ENCODE data around the gene PIPOX. TPM values are rescaled to one million over a fixed set of nuclear protein-coding genes. Genes with fewer than 3 reads are reported as not detected.

PIPOX gene
- total RNA-seq, 1 donor from 2014 or later, result 1.4 TPM

- peaks cover 39% of the 10 kb centered on the region for H3K27me3 Mint-ChIP-seq
- DNase-seq, result no peak
- no peak overlapping the region for H3K4me3 Mint-ChIP-seq
- H3K36me3 Mint-ChIP-seq (ENCODE audit: low read depth), result no peaks in the 10 kb centered on the region
- peaks cover 5% of the 10 kb centered on the region for H3K4me1 Mint-ChIP-seq
- no peak overlapping the region for H3K27ac Mint-ChIP-seq
- no peaks in the 10 kb centered on the region for H3K9me3 Mint-ChIP-seq
- intact Hi-C loops (cut with micrococcal nuclease), result no loop called here
Measured at GRCh38 chr17:29010129-29010528, 32.8 kb upstream of the PIPOX start.

- intact Hi-C loops (cut with micrococcal nuclease), result no loop called here
- Mint-ChIP-seq H3K27ac (no peak overlapping the region), H3K36me3 (ENCODE audit: low read depth) (no peaks in the 10 kb centered on the region), H3K4me1 (peaks cover 5% of the 10 kb centered on the region), H3K4me3 (no peak overlapping the region), H3K9me3 (no peaks in the 10 kb centered on the region), H3K27me3 (peaks cover 37% of the 10 kb centered on the region)
- no peak for DNase-seq
Measured at GRCh38 chr17:29010586-29010985, 32.4 kb upstream of the PIPOX start.

GRCh38 chr17:29012535-29012934 lies 30.4 kb upstream of the PIPOX start:
- H3K27ac Mint-ChIP-seq, result no peak overlapping the region
- H3K9me3 Mint-ChIP-seq, result no peaks in the 10 kb centered on the region
- no peak overlapping the region for H3K4me3 Mint-ChIP-seq
- H3K4me1 Mint-ChIP-seq, result peaks cover under 1% of the 10 kb centered on the region
- H3K36me3 Mint-ChIP-seq (ENCODE audit: low read depth), result no peaks in the 10 kb centered on the region
- DNase-seq, result no peak
- peaks cover 32% of the 10 kb centered on the region for H3K27me3 Mint-ChIP-seq
- intact Hi-C loops (cut with micrococcal nuclease), result no loop called here

GRCh38 chr17:29014716-29015115 lies 28.2 kb upstream of the PIPOX start:
- Mint-ChIP-seq H3K27me3 (peaks cover 38% of the 10 kb centered on the region), H3K4me1 (peaks cover 4% of the 10 kb centered on the region), H3K4me3 (no peak overlapping the region), H3K27ac (no peak overlapping the region), H3K9me3 (no peaks in the 10 kb centered on the region), H3K36me3 (ENCODE audit: low read depth) (no peaks in the 10 kb centered on the region)
- intact Hi-C loops (cut with micrococcal nuclease), result no loop called here
- DNase-seq, result no peak

GRCh38 chr17:29016345-29017210 lies 26.4 kb upstream of the PIPOX start:
- no peaks in the 10 kb centered on the region for H3K36me3 Mint-ChIP-seq (ENCODE audit: low read depth)
- no peak overlapping the region for H3K4me3 Mint-ChIP-seq
- intact Hi-C loops (cut with micrococcal nuclease), result no loop called here
- DNase-seq, result no peak
- no peak overlapping the region for H3K27ac Mint-ChIP-seq
- H3K27me3 Mint-ChIP-seq, result peaks cover 43% of the 10 kb centered on the region
- peaks cover 4% of the 10 kb centered on the region for H3K4me1 Mint-ChIP-seq
- no peaks in the 10 kb centered on the region for H3K9me3 Mint-ChIP-seq

- intact Hi-C loops (cut with micrococcal nuclease), result no loop called here
- no peaks in the 10 kb centered on the region for H3K9me3 Mint-ChIP-seq
- peaks cover 4% of the 10 kb centered on the region for H3K4me1 Mint-ChIP-seq
- H3K4me3 Mint-ChIP-seq, result no peak overlapping the region
- H3K27me3 Mint-ChIP-seq, result peaks cover 58% of the 10 kb centered on the region
- no peak overlapping the region for H3K27ac Mint-ChIP-seq
- no peaks in the 10 kb centered on the region for H3K36me3 Mint-ChIP-seq (ENCODE audit: low read depth)
- no peak for DNase-seq
Measured at GRCh38 chr17:29018788-29019474, 24.0 kb upstream of the PIPOX start.

GRCh38 chr17:29019475-29020181 lies 23.3 kb upstream of the PIPOX start:
- peaks cover 4% of the 10 kb centered on the region for H3K4me1 Mint-ChIP-seq
- no peak overlapping the region for H3K4me3 Mint-ChIP-seq
- no peak overlapping the region for H3K27ac Mint-ChIP-seq
- no peaks in the 10 kb centered on the region for H3K36me3 Mint-ChIP-seq (ENCODE audit: low read depth)
- no peak for DNase-seq
- intact Hi-C loops (cut with micrococcal nuclease), result no loop called here
- peaks cover 56% of the 10 kb centered on the region for H3K27me3 Mint-ChIP-seq
- no peaks in the 10 kb centered on the region for H3K9me3 Mint-ChIP-seq

- peaks cover 59% of the 10 kb centered on the region for H3K27me3 Mint-ChIP-seq
- intact Hi-C loops (cut with micrococcal nuclease), result no loop called here
- H3K36me3 Mint-ChIP-seq (ENCODE audit: low read depth), result no peaks in the 10 kb centered on the region
- H3K9me3 Mint-ChIP-seq, result no peaks in the 10 kb centered on the region
- H3K4me1 Mint-ChIP-seq, result peaks cover 4% of the 10 kb centered on the region
- H3K4me3 Mint-ChIP-seq, result no peak overlapping the region
- H3K27ac Mint-ChIP-seq, result no peak overlapping the region
- DNase-seq, result no peak
Measured at GRCh38 chr17:29020576-29020975, 22.4 kb upstream of the PIPOX start.

- DNase-seq, result no peak
- Mint-ChIP-seq H3K36me3 (ENCODE audit: low read depth) (no peaks in the 10 kb centered on the region), H3K27me3 (peaks cover 59% of the 10 kb centered on the region), H3K9me3 (no peaks in the 10 kb centered on the region), H3K27ac (no peak overlapping the region), H3K4me3 (no peak overlapping the region), H3K4me1 (peaks cover 4% of the 10 kb centered on the region)
- intact Hi-C loops (cut with micrococcal nuclease), result no loop called here
Measured at GRCh38 chr17:29021226-29021625, 21.7 kb upstream of the PIPOX start.

GRCh38 chr17:29022074-29022473 lies 20.9 kb upstream of the PIPOX start:
- intact Hi-C loops (cut with micrococcal nuclease), result no loop called here

GRCh38 chr17:29024316-29024952 lies 18.5 kb upstream of the PIPOX start:
- peaks cover 41% of the 10 kb centered on the region for H3K27me3 Mint-ChIP-seq

More at GRCh38 chr17:29022074-29022473, 20.9 kb upstream of the PIPOX start:
- no peak overlapping the region for H3K4me3 Mint-ChIP-seq
- no peak overlapping the region for H3K27ac Mint-ChIP-seq
- H3K9me3 Mint-ChIP-seq, result no peaks in the 10 kb centered on the region
- DNase-seq, result no peak
- peaks cover 56% of the 10 kb centered on the region for H3K27me3 Mint-ChIP-seq
- H3K4me1 Mint-ChIP-seq, result peaks cover 4% of the 10 kb centered on the region
- no peaks in the 10 kb centered on the region for H3K36me3 Mint-ChIP-seq (ENCODE audit: low read depth)

GRCh38 chr17:29031488-29031887 lies 11.5 kb upstream of the PIPOX start:
- Mint-ChIP-seq H3K4me1 (no peaks in the 10 kb centered on the region), H3K27ac (no peak overlapping the region), H3K36me3 (ENCODE audit: low read depth) (no peaks in the 10 kb centered on the region), H3K9me3 (peaks cover 9% of the 10 kb centered on the region), H3K4me3 (no peak overlapping the region), H3K27me3 (peaks cover 47% of the 10 kb centered on the region)
- intact Hi-C loops (cut with micrococcal nuclease), result no loop called here
- DNase-seq, result no peak

More at GRCh38 chr17:29024316-29024952, 18.5 kb upstream of the PIPOX start:
- intact Hi-C loops (cut with micrococcal nuclease), result no loop called here
- DNase-seq, result no peak
- H3K4me1 Mint-ChIP-seq, result peaks cover 1% of the 10 kb centered on the region
- H3K9me3 Mint-ChIP-seq, result no peaks in the 10 kb centered on the region
- no peak overlapping the region for H3K27ac Mint-ChIP-seq
- H3K4me3 Mint-ChIP-seq, result no peak overlapping the region
- H3K36me3 Mint-ChIP-seq (ENCODE audit: low read depth), result no peaks in the 10 kb centered on the region

- Mint-ChIP-seq H3K27me3 (peaks cover 44% of the 10 kb centered on the region), H3K9me3 (peaks cover 9% of the 10 kb centered on the region), H3K36me3 (ENCODE audit: low read depth) (no peaks in the 10 kb centered on the region), H3K4me3 (no peak overlapping the region), H3K27ac (no peak overlapping the region), H3K4me1 (no peaks in the 10 kb centered on the region)
- intact Hi-C loops (cut with micrococcal nuclease), result no loop called here
- no peak for DNase-seq
Measured at GRCh38 chr17:29032013-29032856, 10.7 kb upstream of the PIPOX start.

All from activated CD4-positive, alpha-beta T cell treated with anti-CD3 and anti-CD28 coated beads, Interleukin-2, amount 10 ng/mL, durations not matched to agents 24 days and 14 days (primary cell).